ENCODE measurements around the gene STK32C.
"Not testable (repeated sequence)": the region's sequence is repeated elsewhere in the genome, so short reads cannot be mapped to it uniquely, and the experiment has no call there.

STK32C gene

GRCh38 chr10:132227851-132228390 is 79.8 kb downstream of the STK32C start:
- DNase-seq: no peak

GRCh38 chr10:132226586-132227405 is 81.0 kb downstream of the STK32C start:
- DNase-seq: no peak

GRCh38 chr10:132225849-132226205 is 81.9 kb downstream of the STK32C start:
- DNase-seq: no peak

- DNase-seq: no peak
These were observed 82.5 kb downstream of the STK32C start for GRCh38 chr10:132225073-132225848.

- DNase-seq: no peak
These were observed 83.2 kb downstream of the STK32C start for GRCh38 chr10:132224343-132225072.

GRCh38 chr10:132223611-132224342 is 84.0 kb downstream of the STK32C start:
- DNase-seq: no peak

GRCh38 chr10:132223156-132223590 is 84.6 kb downstream of the STK32C start:
- peak; percentile 47 for DNase-seq

GRCh38 chr10:132222726-132223125 is 85.0 kb downstream of the STK32C start:
- DNase-seq: no peak

- DNase-seq: not testable (repeated sequence)
These were observed 86.8 kb downstream of the STK32C start for GRCh38 chr10:132220996-132221395.

- no peak for DNase-seq
These were observed 87.7 kb downstream of the STK32C start for GRCh38 chr10:132220061-132220460.

GRCh38 chr10:132219486-132219885 is 88.3 kb downstream of the STK32C start:
- DNase-seq: no peak

- DNase-seq: not testable (repeated sequence)
These were observed 91.3 kb downstream of the STK32C start for GRCh38 chr10:132216441-132216840.

GRCh38 chr10:132213917-132214316 is 93.8 kb downstream of the STK32C start:
- DNase-seq: no peak

GRCh38 chr10:132212816-132213215 is 94.9 kb downstream of the STK32C start:
- DNase-seq: no peak

GRCh38 chr10:132211246-132211645 is 96.5 kb downstream of the STK32C start:
- no peak for DNase-seq

GRCh38 chr10:132210766-132211165 is 97.0 kb downstream of the STK32C start:
- DNase-seq: no peak

- no peak for DNase-seq
These were observed 97.7 kb downstream of the STK32C start for GRCh38 chr10:132209978-132210530.

- no peak for DNase-seq
These were observed 98.6 kb downstream of the STK32C start for GRCh38 chr10:132209130-132209529.

- DNase-seq: no peak
These were observed 99.2 kb downstream of the STK32C start for GRCh38 chr10:132208462-132209050.

- DNase-seq: no peak
These were observed 100.0 kb downstream of the STK32C start for GRCh38 chr10:132207536-132208461.

All from effector CD8-positive, alpha-beta T cell (primary cell).